ENCODE measurements around the gene MYNN.
A peak's percentile ranks its signal among the peaks of the same experiment; 100 is the strongest.

Gene MYNN

GRCh38 chr3:169792359-169792758 is 19.2 kb downstream of the MYNN start:
- no peak overlapping the region for H3K9ac ChIP-seq (ENCODE audit: low read depth, low read length, poor library complexity)
- H3K4ac ChIP-seq (ENCODE audit: low read length), result no peak overlapping the region
- H3K27ac ChIP-seq (replicated peaks; ENCODE audit: low read length), result no peak overlapping the region
- H3K23ac ChIP-seq (ENCODE audit: low read depth, low read length, poor library complexity), result no peak overlapping the region
- no peak overlapping the region for H3K14ac ChIP-seq (ENCODE audit: low read length)
- H2BK5ac ChIP-seq (ENCODE audit: low read length), result no peak overlapping the region
- H2AFZ ChIP-seq (ENCODE audit: low read length), result no peak overlapping the region
- peaks cover 2 to 32% of the 10 kb centered on the region in 2 donors for H3K36me3 ChIP-seq (replicated peaks in 1 of 2; ENCODE audit: control insufficient read depth in 2 of 2, insufficient read depth in 2 of 2, low read length in 2 of 2)
- H4K91ac ChIP-seq (ENCODE audit: low read depth, low read length, poor library complexity), result no peak overlapping the region
- H4K8ac ChIP-seq (ENCODE audit: low read depth, low read length), result no peak overlapping the region
- H3K27me3 ChIP-seq (ENCODE audit: control insufficient read depth in 3 of 3, insufficient read depth in 3 of 3, low read depth in 1 of 3, low read length in 3 of 3), result no peaks in the 10 kb centered on the region
- no peak for DNase-seq (ENCODE audit: low spot score)
- no peaks in the 10 kb centered on the region for H3K9me3 ChIP-seq (replicated peaks in 1 of 2; ENCODE audit: control insufficient read depth in 2 of 2, insufficient read depth in 1 of 2, low read depth in 1 of 2, low read length in 2 of 2)
- H2BK12ac ChIP-seq (ENCODE audit: low read length), result no peak overlapping the region
- no peak overlapping the region for H3K4me3 ChIP-seq (ENCODE audit: low read length in 2 of 2)
- H3K18ac ChIP-seq (ENCODE audit: low read length), result no peak overlapping the region
- H3K79me1 ChIP-seq (ENCODE audit: low read depth, low read length), result no peaks in the 10 kb centered on the region
- no peak overlapping the region for H2AK5ac ChIP-seq (ENCODE audit: low read depth, low read length)
- no peak overlapping the region for H3K4me2 ChIP-seq (ENCODE audit: insufficient read depth, low read length, poor library complexity, severe bottlenecking)
- WGBS, 2 donors (ENCODE audit: extremely low coverage in 2 of 2, insufficient read length in 2 of 2, insufficient replicate concordance in 1 of 2), result no CpG with 5 or more reads among the region's 1 CpG
- H2BK120ac ChIP-seq (ENCODE audit: low read depth, low read length), result no peak overlapping the region
- H2BK15ac ChIP-seq (ENCODE audit: low read length), result no peak overlapping the region
- H3K4me1 ChIP-seq (ENCODE audit: control insufficient read depth in 2 of 2, insufficient read depth in 1 of 2, low read depth in 1 of 2, low read length in 2 of 2), result no peaks in the 10 kb centered on the region

DNA sequence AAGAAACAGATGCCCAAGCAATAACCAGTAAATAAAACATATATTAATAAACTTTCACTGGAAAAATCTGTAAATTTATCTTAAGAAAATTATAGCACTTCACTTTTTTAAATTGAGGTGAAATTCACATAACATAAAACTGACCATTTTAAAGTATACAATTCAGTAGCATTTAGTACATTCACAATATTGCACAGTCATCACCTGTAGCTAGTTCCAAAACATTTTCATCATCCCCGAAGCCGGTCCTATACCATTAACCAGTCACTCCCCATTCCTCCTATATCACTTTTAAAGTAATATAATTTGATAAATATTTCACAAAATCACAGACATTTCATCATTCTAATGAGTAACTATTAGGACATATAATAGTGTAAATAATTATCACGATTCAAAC is 31.5 kb downstream of the MYNN start:
- Histone ChIP-seq H2AFZ (ENCODE audit: low read length) (no peak overlapping the region), H3K36me3 (replicated peaks in 1 of 2; ENCODE audit: control insufficient read depth in 2 of 2, insufficient read depth in 2 of 2, low read length in 2 of 2) (no peaks in the 10 kb centered on the region), H3K23ac (ENCODE audit: low read depth, low read length, poor library complexity) (no peak overlapping the region), H2BK15ac (ENCODE audit: low read length) (no peak overlapping the region), H3K79me1 (ENCODE audit: low read depth, low read length) (no peaks in the 10 kb centered on the region), H4K8ac (ENCODE audit: low read depth, low read length) (no peak overlapping the region), H2BK12ac (ENCODE audit: low read length) (no peak overlapping the region), H3K4me3 (ENCODE audit: low read length in 2 of 2) (no peak overlapping the region), H2BK5ac (ENCODE audit: low read length) (no peak overlapping the region), H4K91ac (ENCODE audit: low read depth, low read length, poor library complexity) (no peak overlapping the region), H2BK120ac (ENCODE audit: low read depth, low read length) (no peak overlapping the region), H2AK5ac (ENCODE audit: low read depth, low read length) (no peak overlapping the region), H3K14ac (ENCODE audit: low read length) (no peak overlapping the region), H3K27me3 (ENCODE audit: control insufficient read depth in 3 of 3, insufficient read depth in 3 of 3, low read depth in 1 of 3, low read length in 3 of 3) (no peaks in the 10 kb centered on the region), H3K4me2 (ENCODE audit: insufficient read depth, low read length, poor library complexity, severe bottlenecking) (no peak overlapping the region), H3K27ac (replicated peaks; ENCODE audit: low read length) (no peak overlapping the region), H3K9ac (ENCODE audit: low read depth, low read length, poor library complexity) (no peak overlapping the region), H3K18ac (ENCODE audit: low read length) (no peak overlapping the region), H3K4me1 (ENCODE audit: control insufficient read depth in 2 of 2, insufficient read depth in 1 of 2, low read depth in 1 of 2, low read length in 2 of 2) (no peaks in the 10 kb centered on the region), H3K4ac (ENCODE audit: low read length) (no peak overlapping the region), H3K9me3 (replicated peaks in 1 of 2; ENCODE audit: control insufficient read depth in 2 of 2, insufficient read depth in 1 of 2, low read depth in 1 of 2, low read length in 2 of 2) (no peaks in the 10 kb centered on the region)
- no peak for DNase-seq (ENCODE audit: low spot score)
- WGBS, 2 donors (ENCODE audit: extremely low coverage in 2 of 2, insufficient read length in 2 of 2, insufficient replicate concordance in 1 of 2), result no CpG with 5 or more reads among the region's 3 CpGs

DNA sequence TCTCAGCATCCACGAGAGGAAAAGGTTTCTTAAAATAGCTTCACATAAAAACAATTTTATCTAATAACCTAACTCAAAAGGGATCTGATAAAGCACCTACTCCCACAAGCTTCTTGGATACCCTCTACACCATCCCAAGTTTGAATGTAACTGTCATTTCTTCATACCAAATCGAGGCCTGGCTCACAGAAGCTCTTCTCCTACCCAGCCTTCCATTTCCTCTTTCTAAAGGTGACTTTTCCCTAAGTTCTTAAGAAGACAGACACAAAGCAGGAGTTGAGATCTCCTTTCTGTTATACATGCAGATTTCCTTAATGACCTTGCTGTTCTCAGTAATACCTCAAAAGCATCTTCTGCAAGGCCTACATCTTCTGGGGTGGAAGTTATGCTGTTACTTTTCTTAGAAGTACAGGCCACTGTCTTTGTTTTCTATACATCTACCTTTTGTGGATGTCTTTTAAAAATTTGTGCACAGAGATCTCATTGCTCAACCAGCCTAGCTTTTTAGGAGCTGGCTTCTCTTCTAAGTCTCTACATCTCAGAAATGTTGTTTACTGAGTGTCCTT is 36.1 kb downstream of the MYNN start:
- Histone ChIP-seq H3K79me1 (ENCODE audit: low read depth, low read length) (no peaks in the 10 kb centered on the region), H2BK5ac (ENCODE audit: low read length) (no peak overlapping the region), H4K91ac (ENCODE audit: low read depth, low read length, poor library complexity) (no peak overlapping the region), H3K27ac (replicated peaks; ENCODE audit: low read length) (no peak overlapping the region), H2AK5ac (ENCODE audit: low read depth, low read length) (no peak overlapping the region), H2BK15ac (ENCODE audit: low read length) (no peak overlapping the region), H3K4me3 (ENCODE audit: low read length in 2 of 2) (no peak overlapping the region), H3K27me3 (ENCODE audit: control insufficient read depth in 3 of 3, insufficient read depth in 3 of 3, low read depth in 1 of 3, low read length in 3 of 3) (no peaks in the 10 kb centered on the region), H3K4me1 (ENCODE audit: control insufficient read depth in 2 of 2, insufficient read depth in 1 of 2, low read depth in 1 of 2, low read length in 2 of 2) (no peaks in the 10 kb centered on the region), H3K4ac (ENCODE audit: low read length) (no peak overlapping the region), H3K36me3 (replicated peaks in 1 of 2; ENCODE audit: control insufficient read depth in 2 of 2, insufficient read depth in 2 of 2, low read length in 2 of 2) (no peaks in the 10 kb centered on the region), H2AFZ (ENCODE audit: low read length) (no peak overlapping the region), H2BK12ac (ENCODE audit: low read length) (no peak overlapping the region), H3K23ac (ENCODE audit: low read depth, low read length, poor library complexity) (no peak overlapping the region), H4K8ac (ENCODE audit: low read depth, low read length) (no peak overlapping the region), H3K14ac (ENCODE audit: low read length) (no peak overlapping the region), H2BK120ac (ENCODE audit: low read depth, low read length) (no peak overlapping the region), H3K4me2 (ENCODE audit: insufficient read depth, low read length, poor library complexity, severe bottlenecking) (no peak overlapping the region), H3K9ac (ENCODE audit: low read depth, low read length, poor library complexity) (no peak overlapping the region), H3K9me3 (replicated peaks in 1 of 2; ENCODE audit: control insufficient read depth in 2 of 2, insufficient read depth in 1 of 2, low read depth in 1 of 2, low read length in 2 of 2) (peaks cover 0 to 3% of the 10 kb centered on the region in 2 donors), H3K18ac (ENCODE audit: low read length) (no peak overlapping the region)
- DNase-seq (ENCODE audit: low spot score), result no peak
- no CpG with 5 or more reads among the region's 2 CpGs for WGBS, 2 donors (ENCODE audit: extremely low coverage in 2 of 2, insufficient read length in 2 of 2, insufficient replicate concordance in 1 of 2)

DNA sequence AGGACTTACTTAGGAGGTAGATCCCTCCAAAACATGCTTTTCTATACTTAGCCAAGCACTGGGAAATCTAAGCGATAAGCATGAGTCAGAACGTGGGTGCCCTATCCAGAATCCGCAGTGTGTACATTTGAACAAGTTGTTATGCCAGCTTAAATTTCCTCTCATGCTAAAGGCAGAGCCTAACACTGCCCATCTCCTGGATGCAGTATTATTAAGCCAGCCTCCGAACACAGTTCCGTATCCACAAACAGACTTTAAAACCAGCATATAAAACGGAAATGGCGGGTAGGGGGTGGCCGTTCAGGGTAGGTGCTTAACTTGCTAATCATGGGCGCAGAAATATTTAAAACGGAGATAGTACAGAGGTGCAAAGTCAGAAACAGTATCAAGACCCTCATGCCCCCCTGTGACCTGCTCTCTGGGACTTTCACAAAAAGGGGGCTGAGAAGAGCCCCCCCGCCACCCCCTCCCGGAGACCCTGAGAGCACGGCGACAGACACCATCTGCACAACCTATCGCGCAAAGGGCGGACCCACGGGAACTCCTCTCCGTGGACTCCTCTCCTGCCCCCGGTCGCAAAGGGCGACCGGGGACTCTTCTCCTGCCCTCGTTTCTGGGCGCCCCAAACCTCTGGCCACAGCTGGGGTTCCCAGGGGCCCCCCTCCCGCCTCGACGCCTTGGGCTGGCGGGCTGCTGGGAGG is 38.6 kb downstream of the MYNN start:
- Histone ChIP-seq H3K9me3 (replicated peaks in 1 of 2; ENCODE audit: control insufficient read depth in 2 of 2, insufficient read depth in 1 of 2, low read depth in 1 of 2, low read length in 2 of 2) (peaks cover 4% of the 10 kb centered on the region in 2 donors), H3K79me1 (ENCODE audit: low read depth, low read length) (no peaks in the 10 kb centered on the region), H2BK15ac (ENCODE audit: low read length) (peak overlapping the region; percentile 54), H3K23ac (ENCODE audit: low read depth, low read length, poor library complexity) (peak overlapping the region; percentile 40), H2BK12ac (ENCODE audit: low read length) (no peak overlapping the region), H3K14ac (ENCODE audit: low read length) (peak overlapping the region; percentile 41), H3K4me3 (ENCODE audit: low read length in 2 of 2) (peak overlapping the region in 1 of 2 donors; percentile 79), H3K27me3 (ENCODE audit: control insufficient read depth in 3 of 3, insufficient read depth in 3 of 3, low read depth in 1 of 3, low read length in 3 of 3) (no peaks in the 10 kb centered on the region), H4K91ac (ENCODE audit: low read depth, low read length, poor library complexity) (no peak overlapping the region), H3K9ac (ENCODE audit: low read depth, low read length, poor library complexity) (peak overlapping the region; percentile 81), H2AFZ (ENCODE audit: low read length) (peak overlapping the region; percentile 64), H3K36me3 (replicated peaks in 1 of 2; ENCODE audit: control insufficient read depth in 2 of 2, insufficient read depth in 2 of 2, low read length in 2 of 2) (no peaks in the 10 kb centered on the region), H3K18ac (ENCODE audit: low read length) (peak overlapping the region; percentile 91), H3K4me1 (ENCODE audit: control insufficient read depth in 2 of 2, insufficient read depth in 1 of 2, low read depth in 1 of 2, low read length in 2 of 2) (no peaks in the 10 kb centered on the region), H2BK5ac (ENCODE audit: low read length) (no peak overlapping the region), H3K4ac (ENCODE audit: low read length) (no peak overlapping the region), H2AK5ac (ENCODE audit: low read depth, low read length) (peak overlapping the region; percentile 84), H2BK120ac (ENCODE audit: low read depth, low read length) (peak overlapping the region; percentile 42), H4K8ac (ENCODE audit: low read depth, low read length) (no peak overlapping the region), H3K4me2 (ENCODE audit: insufficient read depth, low read length, poor library complexity, severe bottlenecking) (peak overlapping the region; percentile 66), H3K27ac (replicated peaks; ENCODE audit: low read length) (peak overlapping the region; percentile 69)
- no CpG with 5 or more reads among the region's 29 CpGs for WGBS, 2 donors (ENCODE audit: extremely low coverage in 2 of 2, insufficient read length in 2 of 2, insufficient replicate concordance in 1 of 2)
- no peak for DNase-seq (ENCODE audit: low spot score)

All from neuronal stem cell (in vitro differentiated cells).